Measurements from ENCODE around the gene XRN1.

Gene XRN1

GRCh38 chr3:142447852-142448823, at the start of gene XRN1:
Gene XRN1 (minus strand): TSS chr3:142448037. CDS start chr3:142447944, 93 bp downstream.
- Mint-ChIP-seq H3K36me3 (peaks cover 16% of the 10 kb centered on the region), H3K4me1 (peaks cover 42% of the 10 kb centered on the region)

GRCh38 chr3:142495103-142495502, 47.3 kb upstream of the XRN1 start:
- ATAC-seq: no peak
- peaks cover 74% of the 10 kb centered on the region for H3K36me3 Mint-ChIP-seq
- H3K27ac Mint-ChIP-seq: no peak overlapping the region
- no peaks in the 10 kb centered on the region for H3K27me3 Mint-ChIP-seq
- H3K4me3 Mint-ChIP-seq: no peak overlapping the region
- H3K9me3 Mint-ChIP-seq: no peaks in the 10 kb centered on the region
- H3K4me1 Mint-ChIP-seq: no peaks in the 10 kb centered on the region

More at GRCh38 chr3:142447852-142448823, at the start of gene XRN1:
- Mint-ChIP-seq H3K27me3 (no peaks in the 10 kb centered on the region), H3K27ac (peak within 1 kb of the TSS; percentile 99), H3K4me3 (peak within 1 kb of the TSS; percentile 97), H3K9me3 (no peaks in the 10 kb centered on the region)
- ATAC-seq: peak; percentile 99

GRCh38 chr3:142492184-142492583, 44.3 kb upstream of the XRN1 start:
- no peak overlapping the region for H3K27ac Mint-ChIP-seq
- no peak for ATAC-seq
- H3K36me3 Mint-ChIP-seq: peaks cover 81% of the 10 kb centered on the region
- no peaks in the 10 kb centered on the region for H3K9me3 Mint-ChIP-seq
- no peaks in the 10 kb centered on the region for H3K27me3 Mint-ChIP-seq
- no peak overlapping the region for H3K4me3 Mint-ChIP-seq
- no peaks in the 10 kb centered on the region for H3K4me1 Mint-ChIP-seq

GRCh38 chr3:142489572-142490323, 41.9 kb upstream of the XRN1 start:
- Mint-ChIP-seq H3K27ac (no peak overlapping the region), H3K36me3 (peaks cover 77% of the 10 kb centered on the region), H3K9me3 (no peaks in the 10 kb centered on the region), H3K27me3 (no peaks in the 10 kb centered on the region), H3K4me3 (no peak overlapping the region), H3K4me1 (no peaks in the 10 kb centered on the region)
- no peak for ATAC-seq

GRCh38 chr3:142484912-142485435, 37.1 kb upstream of the XRN1 start:
- Mint-ChIP-seq H3K4me3 (no peak overlapping the region), H3K27ac (no peak overlapping the region), H3K9me3 (no peaks in the 10 kb centered on the region), H3K4me1 (no peaks in the 10 kb centered on the region), H3K27me3 (no peaks in the 10 kb centered on the region), H3K36me3 (peaks cover 80% of the 10 kb centered on the region)
- ATAC-seq: no peak

GRCh38 chr3:142481196-142481595, 33.4 kb upstream of the XRN1 start:
- H3K27ac Mint-ChIP-seq: no peak overlapping the region
- H3K4me1 Mint-ChIP-seq: no peaks in the 10 kb centered on the region
- no peaks in the 10 kb centered on the region for H3K27me3 Mint-ChIP-seq
- H3K36me3 Mint-ChIP-seq: peaks cover 60% of the 10 kb centered on the region
- H3K9me3 Mint-ChIP-seq: peaks cover 4% of the 10 kb centered on the region
- ATAC-seq: no peak
- H3K4me3 Mint-ChIP-seq: no peak overlapping the region

- no peaks in the 10 kb centered on the region for H3K4me1 Mint-ChIP-seq
- H3K27me3 Mint-ChIP-seq: no peaks in the 10 kb centered on the region
- H3K27ac Mint-ChIP-seq: no peak overlapping the region
- H3K4me3 Mint-ChIP-seq: no peak overlapping the region
- no peaks in the 10 kb centered on the region for H3K9me3 Mint-ChIP-seq
- no peak for ATAC-seq
- H3K36me3 Mint-ChIP-seq: peaks cover 6% of the 10 kb centered on the region
Observed at GRCh38 chr3:142470826-142471225, 23.0 kb upstream of the XRN1 start.

GRCh38 chr3:142468456-142468855, 20.6 kb upstream of the XRN1 start:
- no peak overlapping the region for H3K27ac Mint-ChIP-seq
- H3K9me3 Mint-ChIP-seq: no peaks in the 10 kb centered on the region
- peaks cover 13% of the 10 kb centered on the region for H3K36me3 Mint-ChIP-seq
- H3K4me3 Mint-ChIP-seq: no peak overlapping the region
- no peak for ATAC-seq
- no peaks in the 10 kb centered on the region for H3K4me1 Mint-ChIP-seq
- H3K27me3 Mint-ChIP-seq: no peaks in the 10 kb centered on the region

GRCh38 chr3:142467768-142468167, 19.9 kb upstream of the XRN1 start:
- H3K27me3 Mint-ChIP-seq: no peaks in the 10 kb centered on the region
- no peaks in the 10 kb centered on the region for H3K9me3 Mint-ChIP-seq
- no peak overlapping the region for H3K27ac Mint-ChIP-seq
- no peak for ATAC-seq
- H3K4me3 Mint-ChIP-seq: no peak overlapping the region
- peaks cover 8% of the 10 kb centered on the region for H3K36me3 Mint-ChIP-seq
- no peaks in the 10 kb centered on the region for H3K4me1 Mint-ChIP-seq

GRCh38 chr3:142460689-142461088, 12.9 kb upstream of the XRN1 start:
- H3K36me3 Mint-ChIP-seq: peaks cover 48% of the 10 kb centered on the region
- no peak for ATAC-seq
- H3K4me3 Mint-ChIP-seq: no peak overlapping the region
- no peaks in the 10 kb centered on the region for H3K4me1 Mint-ChIP-seq
- H3K27me3 Mint-ChIP-seq: no peaks in the 10 kb centered on the region
- H3K27ac Mint-ChIP-seq: no peak overlapping the region
- H3K9me3 Mint-ChIP-seq: no peaks in the 10 kb centered on the region

- no peaks in the 10 kb centered on the region for H3K27me3 Mint-ChIP-seq
- H3K4me1 Mint-ChIP-seq: no peaks in the 10 kb centered on the region
- no peaks in the 10 kb centered on the region for H3K9me3 Mint-ChIP-seq
- peaks cover 55% of the 10 kb centered on the region for H3K36me3 Mint-ChIP-seq
- no peak for ATAC-seq
- no peak overlapping the region for H3K27ac Mint-ChIP-seq
- H3K4me3 Mint-ChIP-seq: no peak overlapping the region
Observed at GRCh38 chr3:142459929-142460328, 12.1 kb upstream of the XRN1 start.

GRCh38 chr3:142459096-142459495, 11.3 kb upstream of the XRN1 start:
- Mint-ChIP-seq H3K27ac (no peak overlapping the region), H3K27me3 (no peaks in the 10 kb centered on the region)
- ATAC-seq: no peak

GRCh38 chr3:142450881-142451280, 3.0 kb upstream of the XRN1 start:
- no peak overlapping the region for H3K4me3 Mint-ChIP-seq
- H3K27me3 Mint-ChIP-seq: no peaks in the 10 kb centered on the region
- H3K4me1 Mint-ChIP-seq: peaks cover 18% of the 10 kb centered on the region
- H3K9me3 Mint-ChIP-seq: no peaks in the 10 kb centered on the region
- no peak overlapping the region for H3K27ac Mint-ChIP-seq
- peaks cover 42% of the 10 kb centered on the region for H3K36me3 Mint-ChIP-seq
- no peak for ATAC-seq

More at GRCh38 chr3:142459096-142459495, 11.3 kb upstream of the XRN1 start:
- Mint-ChIP-seq H3K4me1 (no peaks in the 10 kb centered on the region), H3K4me3 (no peak overlapping the region), H3K9me3 (no peaks in the 10 kb centered on the region), H3K36me3 (peaks cover 55% of the 10 kb centered on the region)

- Mint-ChIP-seq H3K27ac (no peak overlapping the region), H3K9me3 (no peaks in the 10 kb centered on the region), H3K36me3 (peaks cover 35% of the 10 kb centered on the region), H3K27me3 (no peaks in the 10 kb centered on the region), H3K4me1 (peaks cover 25% of the 10 kb centered on the region), H3K4me3 (no peak overlapping the region)
- ATAC-seq: no peak
Observed at GRCh38 chr3:142450189-142450588, 2.4 kb upstream of the XRN1 start.

GRCh38 chr3:142447301-142447851, 461 bp downstream of the XRN1 start:
- H3K4me3 Mint-ChIP-seq: peak overlapping the region; percentile 97
- peak; percentile 56 for ATAC-seq
- H3K36me3 Mint-ChIP-seq: peaks cover 9% of the 10 kb centered on the region
- no peaks in the 10 kb centered on the region for H3K9me3 Mint-ChIP-seq
- H3K4me1 Mint-ChIP-seq: peaks cover 47% of the 10 kb centered on the region
- H3K27me3 Mint-ChIP-seq: no peaks in the 10 kb centered on the region
- peak overlapping the region; percentile 99 for H3K27ac Mint-ChIP-seq

Measured in stimulated activated memory B cell treated with anti-CD40 and anti-IgM and Interleukin-4, amounts not matched to agents 10 μg/mL and 1 μg/mL and 100 μg/mL, for 72 hours (primary cell).